PC-3 (cell line): ENCODE measurements around the gene BMP7. TPM values are rescaled to one million over a fixed set of nuclear protein-coding genes. Genes with fewer than 3 reads are reported as not detected.

ENCODE experiments used
- ATAC-seq: fragments of 200-7000 bp; cut with Tn5 transposase; 2 replicates; pipeline ENCODE4 v1.9.1; 2020; ENCODE audit warnings: mild to moderate bottlenecking, moderate library complexity
- BruUV-seq: library from RNA; stranded (reverse); fragments of 400-500 nt; replicated peaks from 2 replicates; lab custom pipeline; 2021; lab: Mats Ljungman, UMichigan
- CTCF ChIA-PET: fragments of 300-600 bp; sonication (Branson Sonifier 250); formaldehyde crosslinking; loops from one replicate; lab custom pipeline; 2022; ENCODE audit warnings: antibody characterized with exemption; lab: Charles Lee
- POLR2A ChIA-PET: fragments of 300-600 bp; sonication (Branson Sonifier 250); formaldehyde crosslinking; loops from one replicate; lab custom pipeline; 2022; ENCODE audit warnings: antibody characterized with exemption; ENCODE audit not compliant: unreplicated experiment; lab: Charles Lee
- DNase-seq: peaks from one replicate; pipeline ENCODE4 v3.0.0-alpha.2; 2015
- H2AFZ ChIP-seq: fragments of 300-600 bp; sonication (generic); 2 replicates; pipeline ENCODE4 v1.6.0; 2016; ENCODE audit warnings: antibody characterized with exemption, low read length
- H3F3A ChIP-seq: fragments of 300-600 bp; sonication (generic); one replicate; pipeline ENCODE4 v1.6.0; 2017; ENCODE audit warnings: antibody characterized with exemption, low read length, control low read depth, mild to moderate bottlenecking; ENCODE audit not compliant: unreplicated experiment
- H3K27ac ChIP-seq: fragments of 300-600 bp; sonication (generic); 2 replicates; pipeline ENCODE4 v1.5.1; 2016; ENCODE audit warnings: mild to moderate bottlenecking, low read length
- H3K27me3 ChIP-seq: fragments of 300-600 bp; sonication (generic); 2 replicates; pipeline ENCODE4 v1.6.1; 2016; ENCODE audit warnings: low read length, mixed read lengths
- H3K36me3 ChIP-seq: fragments of 300-600 bp; sonication (generic); 2 replicates; pipeline ENCODE4 v1.6.1; 2016; ENCODE audit warnings: low read depth, mixed run types, low read length, mixed read lengths
- H3K4me1 ChIP-seq: fragments of 300-600 bp; sonication (generic); 2 replicates; pipeline ENCODE4 v1.5.1; 2016; ENCODE audit warnings: low read length; ENCODE audit not compliant: insufficient read depth
- H3K4me2 ChIP-seq: fragments of 300-600 bp; sonication (generic); 2 replicates; pipeline ENCODE4 v1.6.0; 2016; ENCODE audit warnings: low read length
- H3K4me3 ChIP-seq: fragments of 300-600 bp; sonication (generic); 2 replicates; pipeline ENCODE4 v1.5.1; 2016; ENCODE audit warnings: mild to moderate bottlenecking, low read length, mixed read lengths
- H3K79me2 ChIP-seq: fragments of 300-600 bp; sonication (generic); 2 replicates; pipeline ENCODE4 v1.6.1; 2017; ENCODE audit warnings: low read length, mixed read lengths
- H3K9ac ChIP-seq: fragments of 300-600 bp; sonication (generic); 2 replicates; pipeline ENCODE4 v1.6.0; 2016; ENCODE audit warnings: mild to moderate bottlenecking, low read length
- H3K9me2 ChIP-seq: fragments of 300-600 bp; sonication (generic); replicated peaks from 2 replicates; pipeline ENCODE4 v1.6.1; 2016; ENCODE audit warnings: mixed run types, low read length, mixed read lengths
- H3K9me3 ChIP-seq: fragments of 300-600 bp; sonication (generic); 2 replicates; pipeline ENCODE4 v1.6.1; 2016; ENCODE audit warnings: low read length, mixed read lengths
- H4K20me1 ChIP-seq: fragments of 300-600 bp; sonication (generic); 2 replicates; pipeline ENCODE4 v1.6.1; 2016; ENCODE audit warnings: low read length, mixed read lengths
- EZH2 ChIP-seq: fragments of 300-600 bp; sonication (generic); IDR thresholded peaks from one replicate; pipeline ENCODE4 v1.6.1; 2017; ENCODE audit warnings: antibody characterized with exemption, mild to moderate bottlenecking, low read length; ENCODE audit not compliant: unreplicated experiment
- EZH2phosphoT487 ChIP-seq: fragments of 300-600 bp; sonication (generic); IDR thresholded peaks from 2 replicates; pipeline ENCODE4 v1.6.1; 2018; ENCODE audit warnings: mild to moderate bottlenecking, antibody characterized with exemption, low read length, borderline replicate concordance
- intact Hi-C: fragments of 100-400 bp; cut with micrococcal nuclease; formaldehyde crosslinking; loops from 2 replicates; pipeline ENCODE4 v1.9.0; 2023
- total RNA-seq: library from RNA; depleted of rRNA; stranded (reverse); fragments of >200 nt; gene quantifications from 2 replicates; pipeline ENCODE4 v1.2.3, GENCODE V29; 2014
- TF ChIP-seq, protein P1 (sequence below): fragments of 300-600 bp; sonication (generic); conservative IDR thresholded peaks from 2 replicates; pipeline ENCODE4 v1.5.1; 2017; ENCODE audit warnings: antibody characterized with exemption, low read depth, mild to moderate bottlenecking, low read length

Gene BMP7
- total RNA-seq, 1 experiment from 2014 or later: not detected

DNA sequence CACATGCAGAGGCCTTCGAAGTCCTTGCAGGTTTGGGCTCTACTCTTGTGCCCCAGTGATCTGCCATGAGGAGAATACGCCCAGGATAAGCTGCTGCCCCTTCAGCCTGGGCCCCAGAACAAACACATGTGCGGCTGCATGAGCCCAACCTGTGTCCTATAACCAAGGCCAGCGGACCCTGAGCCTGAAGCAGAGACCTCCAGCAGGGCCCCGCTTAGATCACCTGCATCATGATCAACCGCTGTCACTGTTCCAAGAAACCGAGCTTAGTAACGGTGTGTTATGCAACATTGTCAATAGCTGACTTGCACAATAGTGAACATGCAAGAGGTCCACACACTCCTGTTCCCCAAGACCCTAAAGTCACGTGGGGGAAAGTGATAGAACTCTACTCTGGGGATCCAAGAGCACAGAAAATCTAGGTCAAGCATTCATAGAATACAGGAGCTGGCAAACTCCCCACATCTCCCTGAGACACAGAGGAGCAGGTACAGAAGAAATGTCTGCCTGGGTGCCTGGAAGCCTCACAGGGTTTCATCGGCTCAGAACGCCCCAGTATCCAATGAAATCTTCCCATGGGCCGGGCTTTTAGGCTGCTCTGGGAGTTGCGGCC, 136.2 kb downstream of the BMP7 start:
- no peaks in the 10 kb centered on the region for H3K4me1 ChIP-seq
- no peak overlapping the region for H3K27ac ChIP-seq
- ATAC-seq (no peak), DNase-seq (peak; percentile 35)
- H3K9me3 ChIP-seq: no peaks in the 10 kb centered on the region
- TF ChIP-seq EZH2phosphoT487: no peak
- TF ChIP-seq, protein P1, sequence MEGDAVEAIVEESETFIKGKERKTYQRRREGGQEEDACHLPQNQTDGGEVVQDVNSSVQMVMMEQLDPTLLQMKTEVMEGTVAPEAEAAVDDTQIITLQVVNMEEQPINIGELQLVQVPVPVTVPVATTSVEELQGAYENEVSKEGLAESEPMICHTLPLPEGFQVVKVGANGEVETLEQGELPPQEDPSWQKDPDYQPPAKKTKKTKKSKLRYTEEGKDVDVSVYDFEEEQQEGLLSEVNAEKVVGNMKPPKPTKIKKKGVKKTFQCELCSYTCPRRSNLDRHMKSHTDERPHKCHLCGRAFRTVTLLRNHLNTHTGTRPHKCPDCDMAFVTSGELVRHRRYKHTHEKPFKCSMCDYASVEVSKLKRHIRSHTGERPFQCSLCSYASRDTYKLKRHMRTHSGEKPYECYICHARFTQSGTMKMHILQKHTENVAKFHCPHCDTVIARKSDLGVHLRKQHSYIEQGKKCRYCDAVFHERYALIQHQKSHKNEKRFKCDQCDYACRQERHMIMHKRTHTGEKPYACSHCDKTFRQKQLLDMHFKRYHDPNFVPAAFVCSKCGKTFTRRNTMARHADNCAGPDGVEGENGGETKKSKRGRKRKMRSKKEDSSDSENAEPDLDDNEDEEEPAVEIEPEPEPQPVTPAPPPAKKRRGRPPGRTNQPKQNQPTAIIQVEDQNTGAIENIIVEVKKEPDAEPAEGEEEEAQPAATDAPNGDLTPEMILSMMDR: no peak
- no peak for TF ChIP-seq EZH2
- no peak overlapping the region for H2AFZ ChIP-seq
- H3K36me3 ChIP-seq: no peaks in the 10 kb centered on the region
- no peaks in the 10 kb centered on the region for H3F3A ChIP-seq
- no TSS peak for BruUV-seq
- H3K4me3 ChIP-seq: no peak overlapping the region
- CTCF ChIA-PET: interaction anchor here (0.6 kb wide), 1 partner anchor 202 kb away, joined by 3 read pairs; no protein-coding TSS in a partner anchor
- H3K79me2 ChIP-seq: no peaks in the 10 kb centered on the region
- POLR2A ChIA-PET: no interaction called here
- H3K9ac ChIP-seq: no peak overlapping the region
- H3K9me2 ChIP-seq: no peaks in the 10 kb centered on the region
- H3K4me2 ChIP-seq: no peak overlapping the region
- intact Hi-C loops: no loop called here
- no peaks in the 10 kb centered on the region for H4K20me1 ChIP-seq
- H3K27me3 ChIP-seq: peaks cover 97% of the 10 kb centered on the region

DNA sequence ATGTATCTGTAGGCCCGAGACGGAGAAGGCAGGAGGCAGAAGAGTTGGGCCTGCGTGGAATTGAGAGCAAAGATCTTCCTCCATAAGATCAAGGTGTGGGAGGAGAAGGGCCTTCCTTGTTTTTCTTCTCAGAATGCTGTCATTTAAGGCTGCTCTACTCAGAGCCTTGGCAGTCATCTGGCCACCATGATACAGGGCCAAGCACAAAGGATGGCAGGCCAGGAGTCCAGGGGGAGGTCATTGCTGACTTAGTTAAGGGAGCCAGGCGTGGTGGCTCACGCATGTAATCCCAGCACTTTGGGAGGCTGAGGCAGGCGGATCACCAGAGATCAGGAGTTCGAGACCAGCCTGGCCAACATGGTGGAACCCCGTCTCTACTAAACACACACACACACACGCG, 137.1 kb downstream of the BMP7 start:
- intact Hi-C loops: no loop called here
- no peak overlapping the region for H3K4me3 ChIP-seq
- peaks cover 97% of the 10 kb centered on the region for H3K27me3 ChIP-seq
- H2AFZ ChIP-seq: no peak overlapping the region
- no peak overlapping the region for H3K9ac ChIP-seq
- H3K4me1 ChIP-seq: no peaks in the 10 kb centered on the region
- H3F3A ChIP-seq: no peaks in the 10 kb centered on the region
- H3K4me2 ChIP-seq: no peak overlapping the region
- no TSS peak for BruUV-seq
- no peaks in the 10 kb centered on the region for H3K9me3 ChIP-seq
- H4K20me1 ChIP-seq: no peaks in the 10 kb centered on the region
- no peaks in the 10 kb centered on the region for H3K79me2 ChIP-seq
- no peaks in the 10 kb centered on the region for H3K36me3 ChIP-seq
- ATAC-seq: no peak
- TF ChIP-seq, protein P1: no peak
- no peak for TF ChIP-seq EZH2
- POLR2A ChIA-PET: no interaction called here
- no peak for DNase-seq
- H3K27ac ChIP-seq: no peak overlapping the region
- CTCF ChIA-PET: no interaction called here
- H3K9me2 ChIP-seq: no peaks in the 10 kb centered on the region

DNA sequence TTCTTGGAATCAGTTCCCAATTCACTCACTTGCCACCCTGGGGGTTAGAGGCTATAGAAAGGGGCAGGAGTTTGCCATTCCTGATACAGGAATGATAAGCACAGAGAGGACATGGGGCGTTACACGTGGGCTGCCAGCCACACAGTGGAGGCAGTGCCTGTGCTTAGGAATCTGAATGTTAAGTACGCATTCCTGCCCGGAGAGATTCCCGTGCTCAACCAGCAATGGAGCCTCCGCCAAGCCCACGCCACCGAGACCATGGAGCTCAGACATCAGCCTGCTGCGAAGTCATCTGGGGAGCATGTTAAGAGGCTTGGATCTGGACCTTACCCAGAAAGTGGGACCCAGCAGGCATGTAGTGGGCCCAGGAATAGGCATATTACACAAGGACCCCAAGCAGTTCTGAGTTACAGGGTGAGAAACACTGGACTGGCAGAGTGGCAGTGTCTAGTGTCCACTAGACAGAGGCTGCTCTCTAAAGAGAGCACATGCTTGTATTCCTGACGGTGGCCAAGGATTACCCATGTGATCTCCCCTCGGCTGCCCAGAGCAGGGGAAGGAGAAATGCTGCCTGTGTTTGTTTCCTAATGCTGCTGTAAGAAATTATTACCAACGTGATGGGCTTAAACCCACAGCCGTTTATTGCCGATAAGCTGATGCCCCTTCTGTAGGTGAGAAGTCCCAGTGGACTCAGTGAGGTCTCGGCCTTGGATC, 138.2 kb downstream of the BMP7 start:
- H3K4me2 ChIP-seq: no peak overlapping the region
- no peak overlapping the region for H3K27ac ChIP-seq
- no peak for ATAC-seq
- BruUV-seq: no TSS peak
- ChIA-PET POLR2A (no interaction called here), CTCF (no interaction called here)
- H3K79me2 ChIP-seq: no peaks in the 10 kb centered on the region
- no peaks in the 10 kb centered on the region for H3K9me3 ChIP-seq
- no peak for DNase-seq
- no peak overlapping the region for H3K9ac ChIP-seq
- intact Hi-C loops: no loop called here
- TF ChIP-seq EZH2 (no peak), EZH2phosphoT487 (no peak)
- TF ChIP-seq, protein P1: no peak
- H3K36me3 ChIP-seq: no peaks in the 10 kb centered on the region
- no peaks in the 10 kb centered on the region for H4K20me1 ChIP-seq
- H3F3A ChIP-seq: no peaks in the 10 kb centered on the region
- H3K4me1 ChIP-seq: no peaks in the 10 kb centered on the region
- H3K4me3 ChIP-seq: no peak overlapping the region
- peaks cover 97% of the 10 kb centered on the region for H3K27me3 ChIP-seq
- no peak overlapping the region for H2AFZ ChIP-seq
- no peaks in the 10 kb centered on the region for H3K9me2 ChIP-seq
